GM12864 (cell line): ENCODE measurements around the gene USF2.

Experiments used
- DNase-seq: peaks from one replicate; pipeline ENCODE4 v3.0.0-alpha.2; 2011; ENCODE audit warnings: low read depth
- H3K4me3 ChIP-seq: 2 replicates; pipeline ENCODE4 v1.5.1; 2011; ENCODE audit warnings: mild to moderate bottlenecking, low read depth, low read length, control low read depth
- TF ChIP-seq, protein P1 (sequence below): IDR thresholded peaks from 2 replicates; pipeline ENCODE4 v1.5.1; 2011; ENCODE audit warnings: low read depth, mild to moderate bottlenecking, moderate library complexity, low read length, control low read depth, inconsistent platforms; ENCODE audit errors: missing control alignments

The USF2 gene

DNA sequence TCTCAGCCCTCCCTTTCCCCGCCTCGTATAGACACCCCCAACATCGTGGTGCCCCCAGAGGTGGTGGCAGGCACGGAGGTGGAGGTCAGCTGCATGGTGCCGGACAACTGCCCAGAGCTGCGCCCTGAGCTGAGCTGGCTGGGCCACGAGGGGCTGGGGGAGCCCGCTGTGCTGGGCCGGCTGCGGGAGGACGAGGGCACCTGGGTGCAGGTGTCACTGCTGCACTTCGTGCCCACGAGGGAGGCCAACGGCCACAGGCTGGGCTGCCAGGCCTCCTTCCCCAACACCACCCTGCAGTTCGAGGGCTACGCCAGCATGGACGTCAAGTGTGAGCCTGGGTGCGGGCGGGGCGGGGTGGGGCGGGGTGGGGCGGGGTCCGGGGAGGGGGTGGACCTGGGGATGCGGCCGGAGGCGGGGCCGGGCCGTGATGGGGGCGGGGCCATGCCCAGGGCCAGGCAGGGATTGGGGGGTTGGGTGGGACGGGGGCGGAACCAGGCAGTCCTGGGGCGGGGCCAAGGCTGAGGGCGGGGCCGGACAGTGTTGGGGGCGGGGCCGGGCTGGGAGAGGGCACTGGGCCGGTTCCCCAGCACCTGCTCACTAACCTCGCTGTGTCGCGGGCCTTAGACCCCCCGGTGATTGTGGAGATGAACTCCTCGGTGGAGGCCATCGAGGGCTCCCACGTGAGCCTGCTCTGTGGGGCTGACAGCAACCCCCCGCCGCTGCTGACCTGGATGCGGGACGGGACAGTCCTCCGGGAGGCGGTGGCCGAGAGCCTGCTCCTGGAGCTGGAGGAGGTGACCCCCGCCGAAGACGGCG, 31.0 kb downstream of the USF2 start:
- DNase-seq, result no peak
- TF ChIP-seq, protein P1, sequence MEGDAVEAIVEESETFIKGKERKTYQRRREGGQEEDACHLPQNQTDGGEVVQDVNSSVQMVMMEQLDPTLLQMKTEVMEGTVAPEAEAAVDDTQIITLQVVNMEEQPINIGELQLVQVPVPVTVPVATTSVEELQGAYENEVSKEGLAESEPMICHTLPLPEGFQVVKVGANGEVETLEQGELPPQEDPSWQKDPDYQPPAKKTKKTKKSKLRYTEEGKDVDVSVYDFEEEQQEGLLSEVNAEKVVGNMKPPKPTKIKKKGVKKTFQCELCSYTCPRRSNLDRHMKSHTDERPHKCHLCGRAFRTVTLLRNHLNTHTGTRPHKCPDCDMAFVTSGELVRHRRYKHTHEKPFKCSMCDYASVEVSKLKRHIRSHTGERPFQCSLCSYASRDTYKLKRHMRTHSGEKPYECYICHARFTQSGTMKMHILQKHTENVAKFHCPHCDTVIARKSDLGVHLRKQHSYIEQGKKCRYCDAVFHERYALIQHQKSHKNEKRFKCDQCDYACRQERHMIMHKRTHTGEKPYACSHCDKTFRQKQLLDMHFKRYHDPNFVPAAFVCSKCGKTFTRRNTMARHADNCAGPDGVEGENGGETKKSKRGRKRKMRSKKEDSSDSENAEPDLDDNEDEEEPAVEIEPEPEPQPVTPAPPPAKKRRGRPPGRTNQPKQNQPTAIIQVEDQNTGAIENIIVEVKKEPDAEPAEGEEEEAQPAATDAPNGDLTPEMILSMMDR, result no peak

DNA sequence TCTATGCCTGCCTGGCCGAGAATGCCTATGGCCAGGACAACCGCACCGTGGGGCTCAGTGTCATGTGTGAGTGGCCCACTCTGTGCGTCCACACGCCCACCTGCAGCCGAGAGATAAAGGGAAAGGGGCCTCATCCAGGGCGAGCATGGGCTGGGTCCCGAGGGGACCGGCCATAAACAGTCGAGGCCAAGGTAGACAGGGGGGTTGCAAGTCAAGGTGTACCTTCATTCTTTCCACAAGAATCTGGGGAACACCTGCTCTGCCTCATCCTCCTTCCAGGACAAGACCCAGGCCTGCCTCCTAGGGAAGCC, 31.5 kb downstream of the USF2 start:
- no peak overlapping the region for H3K4me3 ChIP-seq
- DNase-seq, result no peak
- TF ChIP-seq, protein P1, result no peak

More for the DNA sequence above, 31.0 kb downstream of the USF2 start:
- no peak overlapping the region for H3K4me3 ChIP-seq

DNA sequence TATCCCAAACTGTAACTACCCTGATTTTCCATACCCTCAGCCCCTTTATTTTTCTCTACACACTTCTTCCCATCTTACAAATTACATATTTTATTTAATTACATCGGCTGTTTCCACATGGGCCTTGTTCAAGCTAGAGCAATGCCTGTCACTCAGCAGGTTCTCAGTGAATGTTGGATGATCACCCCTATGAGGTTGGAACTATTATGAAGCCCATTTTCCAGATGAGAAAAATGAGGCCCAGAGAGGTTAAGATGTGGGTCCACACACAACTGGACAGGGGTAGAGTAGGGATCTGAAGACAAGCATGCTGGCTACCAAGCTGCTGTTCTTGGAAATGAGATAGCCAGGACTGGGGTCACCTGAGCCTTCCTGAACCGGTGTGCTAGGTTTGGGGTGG, 33.2 kb downstream of the USF2 start:
- no peak overlapping the region for H3K4me3 ChIP-seq
- DNase-seq, result no peak
- TF ChIP-seq, protein P1, result no peak

DNA sequence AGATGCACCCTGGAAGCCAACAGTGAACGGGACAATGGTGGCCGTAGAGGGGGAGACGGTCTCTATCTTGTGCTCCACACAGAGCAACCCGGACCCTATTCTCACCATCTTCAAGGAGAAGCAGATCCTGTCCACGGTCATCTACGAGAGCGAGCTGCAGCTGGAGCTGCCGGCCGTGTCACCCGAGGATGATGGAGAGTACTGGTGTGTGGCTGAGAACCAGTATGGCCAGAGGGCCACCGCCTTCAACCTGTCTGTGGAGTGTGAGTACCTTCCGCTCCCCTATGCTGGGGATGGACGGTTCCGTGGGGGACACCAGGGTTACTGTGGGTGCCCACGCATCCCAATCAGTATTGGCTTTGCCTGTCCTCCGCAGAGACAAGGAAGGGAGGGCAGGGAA, 33.7 kb downstream of the USF2 start:
- H3K4me3 ChIP-seq, result no peak overlapping the region
- TF ChIP-seq, protein P1, result no peak
- no peak for DNase-seq

DNA sequence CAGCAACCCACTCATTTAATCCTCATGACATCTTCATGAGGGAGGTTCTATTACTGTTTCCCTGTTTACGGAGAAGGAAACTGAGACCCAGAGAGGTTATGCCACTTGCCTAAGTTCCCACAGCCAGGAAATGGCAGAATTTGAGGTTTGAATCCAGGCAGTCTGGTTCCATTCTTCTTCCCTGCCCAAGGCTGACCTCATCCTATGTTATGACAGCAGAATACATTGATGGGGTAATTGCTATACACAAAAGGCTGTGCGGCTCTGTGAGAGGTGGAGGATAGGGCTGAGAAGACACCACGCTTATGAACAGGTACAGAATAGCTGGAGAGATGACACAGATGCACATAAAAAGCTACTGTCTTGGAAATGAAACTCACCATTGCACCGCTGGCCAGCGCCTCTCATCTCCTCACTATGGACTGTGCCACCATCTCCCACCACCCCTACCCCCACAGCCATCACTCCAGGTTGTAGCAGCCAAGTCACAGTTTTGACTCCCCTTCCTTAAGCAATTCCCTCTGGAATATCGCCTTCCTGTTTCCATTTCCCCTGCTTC, 34.7 kb downstream of the USF2 start:
- TF ChIP-seq, protein P1, result no peak
- no peak overlapping the region for H3K4me3 ChIP-seq
- DNase-seq, result no peak

DNA sequence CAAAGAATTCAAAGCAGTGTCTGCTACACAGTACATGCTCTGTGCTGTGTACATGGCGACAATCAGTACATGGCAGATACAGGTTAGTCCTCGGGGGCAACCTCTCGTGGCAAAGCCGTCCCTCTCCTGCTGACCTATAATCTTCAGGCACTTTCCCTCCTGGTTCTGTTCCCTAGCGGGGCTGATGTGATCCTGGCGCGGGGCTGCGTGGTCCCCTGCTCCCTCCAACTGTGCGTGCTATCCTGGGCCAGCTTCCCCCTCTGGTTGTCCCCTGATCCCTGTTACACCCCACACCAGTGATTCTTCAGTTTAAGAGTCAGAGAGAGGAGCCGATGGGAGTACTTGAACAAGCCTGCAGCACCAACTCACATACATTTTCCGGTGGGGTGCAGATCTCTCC, 35.3 kb downstream of the USF2 start:
- no peak for DNase-seq
- TF ChIP-seq, protein P1, result no peak
- no peak overlapping the region for H3K4me3 ChIP-seq

DNA sequence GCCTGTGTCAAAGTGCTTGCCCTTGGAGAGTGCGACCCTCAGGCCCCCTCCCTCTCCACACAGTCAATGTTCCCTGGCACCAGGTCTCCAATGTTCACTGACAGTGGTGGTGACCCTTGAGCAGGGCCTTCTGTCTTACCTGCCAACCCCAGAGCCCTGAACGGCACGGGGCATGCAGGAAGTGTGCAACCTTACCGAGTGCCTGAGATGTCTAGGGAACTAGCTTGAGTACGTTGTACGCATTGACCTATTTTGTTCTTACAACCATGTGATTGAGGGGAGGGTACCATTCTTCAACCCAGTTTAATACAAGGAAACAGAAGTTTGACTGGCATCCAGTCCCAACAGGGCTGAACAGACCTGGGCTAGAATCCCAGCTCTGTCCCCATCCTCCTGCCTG, 36.4 kb downstream of the USF2 start:
- no peak for DNase-seq
- TF ChIP-seq, protein P1, result no peak
- no peak overlapping the region for H3K4me3 ChIP-seq
